Glomerular visceral epithelial cell (primary cell): ENCODE measurements around the gene MACROD2.

Experiments
- DNase-seq: peaks from one replicate; pipeline ENCODE4 v3.0.0-alpha.2; 2016; ENCODE audit errors: extremely low spot score

MACROD2 gene

GRCh38 chr20:14865731-14866130 lies 870.4 kb downstream of the MACROD2 start:
- DNase-seq: no peak

- DNase-seq: no peak
Measured at GRCh38 chr20:14866841-14867514, 871.7 kb downstream of the MACROD2 start.

- no peak for DNase-seq
Measured at GRCh38 chr20:14877301-14878028, 882.1 kb downstream of the MACROD2 start.

- DNase-seq: no peak
Measured at GRCh38 chr20:14878676-14879019, 883.3 kb downstream of the MACROD2 start.

GRCh38 chr20:14879020-14879697 lies 883.8 kb downstream of the MACROD2 start:
- peak; percentile 30 for DNase-seq

- no peak for DNase-seq
Measured at GRCh38 chr20:14879839-14880238, 884.5 kb downstream of the MACROD2 start.

- DNase-seq: no peak
Measured at GRCh38 chr20:14881518-14881917, 886.2 kb downstream of the MACROD2 start.

- DNase-seq: no peak
Measured at GRCh38 chr20:14882157-14882556, 886.8 kb downstream of the MACROD2 start.

GRCh38 chr20:14882846-14883245 lies 887.5 kb downstream of the MACROD2 start:
- no peak for DNase-seq

- DNase-seq: no peak
Measured at GRCh38 chr20:14883324-14883723, 888.0 kb downstream of the MACROD2 start.

- no peak for DNase-seq
Measured at GRCh38 chr20:14885661-14886060, 890.3 kb downstream of the MACROD2 start.

- DNase-seq: no peak
Measured at GRCh38 chr20:14888134-14888533, 892.8 kb downstream of the MACROD2 start.

GRCh38 chr20:14889496-14890255 lies 894.4 kb downstream of the MACROD2 start:
- no peak for DNase-seq

- no peak for DNase-seq
Measured at GRCh38 chr20:14890713-14891112, 895.4 kb downstream of the MACROD2 start.

GRCh38 chr20:14892782-14893181 lies 897.5 kb downstream of the MACROD2 start:
- DNase-seq: no peak

- DNase-seq: no peak
Measured at GRCh38 chr20:14896569-14896968, 901.3 kb downstream of the MACROD2 start.

- no peak for DNase-seq
Measured at GRCh38 chr20:14897608-14898007, 902.3 kb downstream of the MACROD2 start.

- DNase-seq: no peak
Measured at GRCh38 chr20:14902432-14903089, 907.2 kb downstream of the MACROD2 start.

GRCh38 chr20:14906908-14907434 lies 911.7 kb downstream of the MACROD2 start:
- no peak for DNase-seq

- no peak for DNase-seq
Measured at GRCh38 chr20:14910126-14910525, 914.8 kb downstream of the MACROD2 start.

- DNase-seq: no peak
Measured at GRCh38 chr20:14913896-14914620, 918.7 kb downstream of the MACROD2 start.
